Activated CD4-positive, alpha-beta T cell treated with anti-CD3 and anti-CD28 coated beads, Interleukin-2, Interleukin-6, amounts not matched to agents 100 ng/mL and 50 ng/mL, durations not matched to agents 16 hours and 8 hours (primary cell): ENCODE measurements around the gene FBXW11.
A peak's percentile ranks its signal among the peaks of the same experiment; 100 is the strongest.

Experiments used
- DNase-seq: peaks from one replicate; pipeline ENCODE4 v3.0.0-alpha.2; 2020

Gene FBXW11

DNA sequence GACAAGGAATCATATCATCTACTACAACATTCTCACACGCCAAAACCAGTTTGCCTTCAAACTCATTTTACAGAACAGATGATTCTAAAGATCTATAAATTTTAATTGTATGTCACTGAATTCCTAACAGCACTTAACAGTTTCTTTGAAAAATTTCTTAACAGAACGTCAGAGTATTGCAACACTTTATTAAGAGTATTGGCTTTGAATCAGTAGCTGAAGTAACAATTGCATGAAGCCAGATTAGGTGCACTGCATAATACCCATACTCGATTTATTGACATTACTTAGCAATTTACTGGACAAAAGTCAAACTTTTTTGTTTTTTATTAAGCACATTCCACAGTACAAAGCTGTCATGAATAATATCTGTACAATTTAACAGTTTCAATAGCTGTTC is 145.1 kb downstream of the FBXW11 start:
- DNase-seq: no peak

- peak; percentile 15 for DNase-seq
Observed at GRCh38 chr5:171858303-171858702, 148.1 kb downstream of the FBXW11 start.

- DNase-seq: no peak
Observed at GRCh38 chr5:171857489-171857876, 149.0 kb downstream of the FBXW11 start.

DNA sequence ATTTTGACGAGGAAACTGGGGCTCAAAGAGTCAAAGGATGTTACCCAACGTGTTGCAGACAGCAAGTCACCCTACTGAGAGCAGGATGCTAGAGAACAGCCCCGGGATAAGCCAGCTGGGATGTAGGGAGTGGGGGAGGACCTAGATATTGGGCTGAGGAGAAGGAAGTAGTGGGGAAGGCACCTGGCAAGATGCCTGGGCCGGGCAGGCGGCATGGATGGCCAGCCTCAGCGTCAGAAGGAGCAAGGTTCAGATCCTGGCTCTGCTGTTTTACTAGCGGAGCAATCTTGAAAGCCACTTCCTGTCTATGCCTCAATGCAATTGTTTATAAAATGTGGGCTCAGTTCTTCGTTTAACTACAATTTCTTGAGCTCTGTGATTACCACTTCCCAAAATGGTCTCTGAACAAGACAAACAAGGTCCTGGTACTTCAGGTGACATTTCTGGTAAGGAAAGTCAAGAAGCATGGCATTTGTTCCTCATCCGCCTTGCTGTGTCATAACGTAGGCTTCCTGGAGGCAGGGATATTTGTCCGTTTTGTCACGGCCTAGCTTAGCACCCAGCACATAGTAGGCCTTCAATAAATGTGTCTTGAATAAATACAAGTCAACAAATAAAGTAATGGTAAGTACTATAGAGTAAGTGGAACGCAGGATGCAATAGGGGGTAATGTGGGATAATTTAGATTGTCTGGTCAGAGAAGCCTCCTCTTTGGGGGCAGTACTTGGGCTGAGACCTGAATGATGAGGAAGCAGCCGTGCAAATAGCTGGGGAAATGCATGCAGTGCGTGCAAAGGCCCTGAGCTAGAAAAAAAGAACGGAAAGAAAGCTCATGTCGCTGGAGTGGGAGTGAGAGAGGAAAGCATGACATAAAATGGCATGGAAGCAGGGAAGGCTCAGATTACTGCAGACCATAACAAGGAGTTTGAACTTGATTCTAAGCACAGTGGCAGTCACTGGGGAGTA is 150.4 kb downstream of the FBXW11 start:
- no peak for DNase-seq

DNA sequence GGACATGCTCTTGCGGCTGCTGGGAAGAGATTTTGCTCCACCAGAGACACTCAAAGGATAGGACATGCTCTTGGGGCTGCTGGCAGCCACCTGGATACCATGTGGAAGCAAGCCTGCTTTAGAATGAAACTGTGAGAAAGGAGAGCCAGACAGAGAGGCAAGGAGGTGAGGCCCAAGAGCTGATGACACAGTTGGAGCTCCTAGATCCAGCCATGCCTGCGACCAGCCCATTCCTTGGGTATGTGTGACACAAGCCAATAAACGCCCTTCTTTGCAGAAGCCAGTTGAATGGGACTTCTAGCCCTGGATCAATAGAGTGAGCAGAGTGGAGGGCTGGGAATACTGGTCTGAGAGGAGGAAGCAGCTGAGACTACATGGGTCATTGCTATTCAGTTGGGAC is 151.2 kb downstream of the FBXW11 start:
- no peak for DNase-seq

DNA sequence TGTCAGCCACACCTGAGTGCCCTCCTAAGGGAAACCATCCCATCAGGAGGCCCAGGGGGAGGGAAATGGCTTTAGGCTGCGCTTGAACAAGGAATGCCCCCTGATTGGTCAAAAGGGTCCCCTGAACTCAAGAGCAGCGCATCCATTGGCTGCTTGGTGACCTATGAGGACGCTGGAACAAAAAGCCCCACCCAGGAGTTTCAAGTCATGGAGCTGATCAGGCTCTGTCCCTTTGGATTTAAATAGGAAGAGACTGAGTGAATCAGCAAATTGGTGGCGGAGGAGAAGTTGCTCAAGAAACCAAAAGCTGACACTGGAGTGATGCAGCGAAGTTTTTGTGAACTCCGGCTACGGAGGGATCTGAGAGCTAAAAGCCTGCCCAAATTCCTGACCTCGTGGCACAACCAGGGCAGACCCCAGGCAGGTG is 154.2 kb downstream of the FBXW11 start:
- DNase-seq: no peak

DNA sequence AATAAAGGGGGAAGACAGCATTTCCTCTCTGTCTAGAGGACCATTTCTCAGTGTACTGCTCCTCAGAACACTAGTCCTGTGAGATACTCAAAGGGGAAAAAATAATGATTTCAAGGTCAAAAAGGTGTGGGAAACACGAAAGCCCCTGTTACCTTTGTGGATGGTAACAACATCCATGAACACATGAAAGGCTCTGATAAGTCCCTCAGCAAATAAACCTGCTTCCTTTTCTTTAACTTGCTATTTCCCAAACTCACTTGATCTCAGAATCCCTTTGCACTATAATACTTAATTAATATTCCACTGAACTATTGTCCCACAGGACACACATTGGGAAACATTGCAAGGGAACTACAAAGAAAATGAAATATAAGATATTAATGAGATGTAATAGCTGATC is 155.2 kb downstream of the FBXW11 start:
- DNase-seq: no peak

GRCh38 chr5:171850324-171850947 is 156.0 kb downstream of the FBXW11 start:
- no peak for DNase-seq

DNA sequence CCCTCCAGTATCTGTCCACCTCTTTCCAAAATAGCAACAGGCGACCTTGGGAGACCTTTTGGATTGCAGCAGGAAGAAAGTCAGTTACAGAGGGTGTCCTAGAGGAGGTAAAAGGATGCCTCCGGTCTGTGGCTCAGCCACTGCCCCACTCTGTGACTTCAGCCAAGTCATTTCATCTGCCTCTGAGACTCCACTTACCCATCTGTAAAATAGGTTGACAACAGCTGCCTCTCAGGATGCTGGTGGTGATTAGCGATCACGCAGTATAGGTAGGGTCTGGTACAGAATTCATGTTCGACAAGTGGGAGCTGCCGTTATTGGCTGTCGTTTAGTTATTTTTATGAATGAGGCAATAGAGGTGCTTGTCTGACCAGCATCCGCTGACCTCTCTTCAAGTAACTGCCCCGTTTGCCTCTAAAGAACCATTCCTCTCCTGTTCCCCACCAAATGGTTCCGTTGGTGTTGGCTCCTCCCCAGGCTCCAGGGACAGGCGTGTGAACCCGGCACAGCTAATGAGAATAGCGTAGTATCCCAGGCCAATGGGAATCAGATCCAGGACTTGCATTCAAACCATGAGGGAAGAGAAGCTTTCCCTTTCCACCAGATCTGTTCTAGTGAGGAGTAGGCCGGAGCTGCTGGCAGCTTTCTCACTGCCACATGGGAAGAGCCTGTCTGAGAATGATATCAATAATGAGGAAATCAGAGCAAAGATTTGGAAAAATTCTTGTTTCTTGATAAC is 156.7 kb downstream of the FBXW11 start:
- no peak for DNase-seq

GRCh38 chr5:171848911-171849520 is 157.4 kb downstream of the FBXW11 start:
- DNase-seq: no peak

DNA sequence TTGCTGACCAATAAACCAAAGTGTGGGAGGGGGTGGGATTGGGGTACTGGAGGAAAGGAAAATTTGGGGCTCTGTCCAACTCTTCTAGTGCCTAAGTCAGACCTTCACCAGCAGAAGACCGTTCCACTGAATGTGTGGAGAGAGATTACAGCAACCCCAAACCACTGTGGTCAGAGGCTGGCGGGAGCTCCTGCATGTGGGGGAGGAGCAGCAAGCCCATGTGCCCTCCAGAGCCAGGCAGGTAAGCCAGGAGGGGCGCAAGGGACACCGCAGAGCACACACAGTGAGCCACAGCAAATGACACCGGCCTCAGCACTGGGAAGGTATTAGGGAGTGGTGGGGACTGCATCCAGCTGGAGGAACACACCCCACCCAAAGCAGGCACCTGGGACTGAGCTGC is 158.0 kb downstream of the FBXW11 start:
- no peak for DNase-seq

GRCh38 chr5:171848006-171848405 is 158.4 kb downstream of the FBXW11 start:
- DNase-seq: no peak

GRCh38 chr5:171847026-171847425 is 159.4 kb downstream of the FBXW11 start:
- DNase-seq: no peak

DNA sequence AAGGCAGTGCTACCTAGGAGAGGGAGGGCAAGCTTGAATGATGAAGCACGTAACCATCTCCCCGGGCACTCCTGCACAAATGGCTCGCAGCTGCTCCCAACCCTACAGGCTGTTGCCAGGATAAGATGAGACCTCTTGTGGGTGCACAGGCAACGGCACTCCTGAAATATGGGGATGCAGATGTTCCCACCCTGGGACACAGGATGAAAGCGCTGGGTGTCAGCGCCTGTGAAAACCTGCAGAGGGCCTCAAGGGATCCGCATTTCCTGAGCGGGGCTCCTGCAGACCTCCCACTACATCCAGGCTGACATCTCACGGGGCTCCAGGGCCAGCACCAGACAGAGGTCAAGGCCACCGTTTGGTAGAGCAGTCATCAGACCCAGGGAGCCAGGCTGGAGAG is 160.1 kb downstream of the FBXW11 start:
- no peak for DNase-seq

GRCh38 chr5:171845857-171846256 is 160.6 kb downstream of the FBXW11 start:
- DNase-seq: no peak

- DNase-seq: no peak
Observed at GRCh38 chr5:171845040-171845630, 161.3 kb downstream of the FBXW11 start.

DNA sequence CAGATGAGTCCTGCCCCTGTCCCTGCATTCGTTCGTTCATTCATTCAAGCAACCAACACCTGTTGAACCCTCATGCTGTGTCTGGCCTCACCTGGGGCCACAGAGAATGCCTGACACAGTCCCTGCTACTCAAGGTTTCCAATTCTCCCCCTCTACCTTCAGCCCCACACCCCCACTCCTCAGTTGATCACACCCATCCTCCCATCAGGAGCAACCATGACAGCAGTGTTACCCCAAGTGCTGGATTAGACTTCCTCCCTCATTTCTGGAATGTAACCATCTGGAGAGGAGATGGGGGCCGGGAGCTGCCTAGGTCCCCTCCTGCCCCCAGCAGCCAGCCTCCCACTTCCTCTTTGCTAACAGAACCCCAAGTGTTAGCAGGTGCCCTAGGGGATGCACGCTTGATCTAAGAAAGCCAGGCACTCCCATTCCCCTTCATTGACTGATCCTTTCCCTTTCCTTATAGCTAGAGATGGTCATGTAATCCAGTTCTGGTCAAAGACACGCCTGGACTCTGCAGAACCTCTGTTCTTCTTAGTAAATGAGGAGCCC is 163.6 kb downstream of the FBXW11 start:
- no peak for DNase-seq

- no peak for DNase-seq
Observed at GRCh38 chr5:171841984-171842776, 164.3 kb downstream of the FBXW11 start.

GRCh38 chr5:171840711-171841522 is 165.5 kb downstream of the FBXW11 start:
- DNase-seq: no peak

DNA sequence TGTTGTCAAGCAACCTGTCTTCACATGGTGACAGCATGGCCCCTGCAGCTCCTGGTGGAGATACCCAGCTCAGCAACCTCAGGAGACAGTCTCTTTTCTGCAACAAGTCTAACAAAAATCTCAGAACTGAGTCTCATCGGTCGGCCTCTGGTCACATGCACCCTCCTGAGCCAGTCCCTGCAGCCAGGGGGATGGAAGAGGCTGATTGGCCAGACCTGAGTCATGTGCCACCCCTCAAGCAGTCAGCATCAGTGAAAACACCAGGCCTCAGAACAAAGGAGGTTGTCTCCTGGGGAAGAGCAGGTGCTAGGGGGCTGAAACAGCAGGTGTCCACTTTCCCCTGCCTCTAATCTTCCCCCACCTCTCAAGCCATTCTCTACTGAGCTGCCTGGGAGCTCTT is 166.4 kb downstream of the FBXW11 start:
- DNase-seq: no peak

DNA sequence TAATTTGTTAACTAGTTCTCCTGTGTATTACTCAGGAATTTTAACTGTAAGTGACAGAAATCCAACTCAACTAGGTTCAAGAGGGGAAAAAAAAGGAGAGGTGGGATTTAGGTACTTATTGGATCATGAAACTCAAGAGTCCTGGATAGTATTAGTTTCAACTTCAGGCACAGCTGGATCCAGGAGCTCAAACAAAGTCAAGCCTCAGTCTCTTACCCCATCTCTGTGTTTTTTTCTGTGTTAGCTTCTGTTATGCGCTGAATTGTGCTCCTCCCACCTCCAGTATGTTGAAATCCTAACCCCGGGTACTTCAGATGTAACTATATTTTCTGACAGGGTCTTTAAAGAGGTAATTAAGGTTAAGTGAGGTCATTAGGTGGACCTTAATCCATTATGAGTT is 167.3 kb downstream of the FBXW11 start:
- no peak for DNase-seq
